ENCODE results near the gene BCAS1. TPM values are rescaled to one million over a fixed set of nuclear protein-coding genes. Genes with fewer than 3 reads are reported as not detected.

The BCAS1 gene
- total RNA-seq, 4 donors from 2014 or later = 0.35 to 1.0 TPM; not detected in 2

DNA sequence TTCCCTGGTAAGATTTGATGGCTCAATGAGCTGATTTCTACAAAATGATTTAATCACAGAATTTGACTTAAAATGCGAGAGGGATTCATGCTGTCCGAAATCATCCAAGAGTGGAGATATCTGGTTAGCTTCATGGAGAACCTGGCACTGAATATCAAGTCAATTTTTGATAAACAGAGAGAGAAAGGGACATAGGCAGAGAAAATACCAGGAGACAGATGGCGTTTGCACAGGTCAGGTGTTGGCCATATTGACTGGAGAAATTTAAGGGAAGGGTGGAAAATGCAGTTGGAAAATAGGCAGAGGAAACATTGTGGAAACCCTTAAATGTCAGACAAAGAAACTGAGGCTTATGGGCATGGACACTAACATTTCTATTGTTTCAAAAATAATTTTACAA lies 47.0 kb downstream of the BCAS1 start:
- TF ChIP-seq CTCF (IDR thresholded peaks at IDR 0.05) (no peak), POLR2AphosphoS5 (IDR thresholded peaks at IDR 0.05) (no peak), POLR2A (IDR thresholded peaks at IDR 0.05) (no peak), EP300 (IDR thresholded peaks at IDR 0.05) (no peak)
- no peaks in the 10 kb centered on the region for H3K36me3 ChIP-seq
- no peak overlapping the region for H3K27ac ChIP-seq
- no peak overlapping the region for H3K4me3 ChIP-seq
- no peaks in the 10 kb centered on the region for H3K9me3 ChIP-seq
- no peak for ATAC-seq
- WGBS, 2 donors (ENCODE audit: low coverage in 1 of 2) = 94 to 95% methylated on average over 3 of the region's 3 CpGs
- peaks cover 4% of the 10 kb centered on the region for H3K27me3 ChIP-seq
- H3K4me1 ChIP-seq = no peaks in the 10 kb centered on the region

- ATAC-seq = no peak
- 74 to 77% methylated on average over 7 of the region's 7 CpGs for WGBS, 2 donors (ENCODE audit: low coverage in 1 of 2)
- no peaks in the 10 kb centered on the region for H3K36me3 ChIP-seq
- no peak overlapping the region for H3K4me3 ChIP-seq
- peaks cover 5% of the 10 kb centered on the region for H3K27me3 ChIP-seq
- TF ChIP-seq CTCF (IDR thresholded peaks at IDR 0.05) (no peak), POLR2AphosphoS5 (IDR thresholded peaks at IDR 0.05) (no peak), POLR2A (IDR thresholded peaks at IDR 0.05) (no peak), EP300 (IDR thresholded peaks at IDR 0.05) (no peak)
- no peaks in the 10 kb centered on the region for H3K4me1 ChIP-seq
- no peak overlapping the region for H3K27ac ChIP-seq
- no peaks in the 10 kb centered on the region for H3K9me3 ChIP-seq
Measured at GRCh38 chr20:54021446-54022235, 48.8 kb downstream of the BCAS1 start.

DNA sequence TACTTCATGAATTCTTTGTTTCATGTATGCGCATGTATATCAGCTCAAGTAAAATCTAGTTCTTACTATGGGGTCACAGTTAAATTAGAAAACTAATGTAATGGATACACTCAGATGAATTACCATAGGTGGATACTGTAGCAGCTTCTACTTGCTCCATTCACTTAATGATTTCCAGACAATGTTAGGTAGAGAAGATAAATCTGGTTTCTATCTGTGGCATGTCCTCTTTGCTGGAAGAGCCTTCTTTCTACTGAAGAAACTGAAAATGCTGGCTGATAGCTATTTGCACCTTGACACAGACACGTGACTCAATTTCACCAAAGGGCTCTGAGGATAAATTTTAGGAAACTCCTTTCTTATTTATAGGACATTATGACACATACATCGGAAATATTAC lies 49.5 kb downstream of the BCAS1 start:
- Histone ChIP-seq H3K4me3 (no peak overlapping the region), H3K36me3 (no peaks in the 10 kb centered on the region), H3K4me1 (no peaks in the 10 kb centered on the region), H3K27ac (no peak overlapping the region), H3K9me3 (no peaks in the 10 kb centered on the region), H3K27me3 (peaks cover 5% of the 10 kb centered on the region)
- ATAC-seq = no peak
- TF ChIP-seq CTCF (IDR thresholded peaks at IDR 0.05) (no peak), POLR2A (IDR thresholded peaks at IDR 0.05) (no peak), EP300 (IDR thresholded peaks at IDR 0.05) (no peak), POLR2AphosphoS5 (IDR thresholded peaks at IDR 0.05) (no peak)
- WGBS, 2 donors (ENCODE audit: low coverage in 1 of 2) = 86 to 87% methylated on average over 3 of the region's 3 CpGs

DNA sequence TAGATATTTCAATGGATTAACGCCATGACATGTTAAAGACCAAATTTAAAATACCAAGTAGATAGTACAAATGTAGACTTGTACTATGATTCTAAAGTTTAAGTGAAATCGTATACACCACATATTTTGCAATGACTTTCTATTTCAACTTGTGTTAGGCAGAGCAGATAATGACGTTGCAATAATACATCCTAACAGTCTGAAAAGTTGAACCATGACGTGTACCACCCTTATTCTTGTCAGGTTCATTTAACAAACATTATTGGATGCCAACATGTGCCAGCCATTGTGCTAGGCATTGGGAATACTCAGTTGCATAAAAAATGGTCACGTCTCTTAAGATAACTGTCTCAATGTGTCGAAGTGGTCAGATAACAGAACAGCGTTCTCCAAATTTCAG lies 50.0 kb downstream of the BCAS1 start:
- H3K27me3 ChIP-seq = peaks cover 5% of the 10 kb centered on the region
- H3K36me3 ChIP-seq = no peaks in the 10 kb centered on the region
- no peak overlapping the region for H3K4me3 ChIP-seq
- H3K27ac ChIP-seq = no peak overlapping the region
- no peak for ATAC-seq
- no peak for TF ChIP-seq CTCF (IDR thresholded peaks at IDR 0.05)
- TF ChIP-seq EP300 (IDR thresholded peaks at IDR 0.05) = no peak
- no peak for TF ChIP-seq POLR2AphosphoS5 (IDR thresholded peaks at IDR 0.05)
- TF ChIP-seq POLR2A (IDR thresholded peaks at IDR 0.05) = no peak
- no peaks in the 10 kb centered on the region for H3K9me3 ChIP-seq
- H3K4me1 ChIP-seq = no peaks in the 10 kb centered on the region
- WGBS, 2 donors (ENCODE audit: low coverage in 1 of 2) = 78 to 83% methylated on average over 7 of the region's 7 CpGs

- TF ChIP-seq POLR2AphosphoS5 (IDR thresholded peaks at IDR 0.05) = no peak
- no peak for TF ChIP-seq CTCF (IDR thresholded peaks at IDR 0.05)
- TF ChIP-seq EP300 (IDR thresholded peaks at IDR 0.05) = no peak
- no peak for TF ChIP-seq POLR2A (IDR thresholded peaks at IDR 0.05)
- WGBS, 2 donors (ENCODE audit: low coverage in 1 of 2) = 85 to 93% methylated on average over 5 of the region's 6 CpGs
- Histone ChIP-seq H3K4me1 (no peaks in the 10 kb centered on the region), H3K27ac (no peak overlapping the region), H3K27me3 (peaks cover 5% of the 10 kb centered on the region), H3K4me3 (no peak overlapping the region), H3K9me3 (no peaks in the 10 kb centered on the region), H3K36me3 (no peaks in the 10 kb centered on the region)
- no peak for ATAC-seq
Measured at GRCh38 chr20:54019585-54019984, 50.8 kb downstream of the BCAS1 start.
